Heart left ventricle (tissue), 16 donors: ENCODE measurements around the gene CSRP2. TPM values are rescaled to one million over a fixed set of nuclear protein-coding genes. Genes with fewer than 3 reads are reported as not detected.

Experiments
- ATAC-seq, 4 donors: fragments of 200-7000 bp; cut with Tn5 transposase; one replicate each; pipeline ENCODE4 v1.9.1; 2020 to 2022; ENCODE audit warnings: moderate library complexity in 4 of 4, mild to moderate bottlenecking in 3 of 4, moderate number of reproducible peaks in 1 of 4
- DNase-seq, 5 donors: peaks; one replicate each; pipeline ENCODE4 v3.0.0-alpha.2; 2020
- H3K27ac ChIP-seq, 12 donors: fragments of 200-600 bp; sonication (generic) in 4 of 12; one replicate each; pipeline versions ENCODE4 v1.5.0 to v1.8.0; 2016 to 2022; ENCODE audit warnings: mild to moderate bottlenecking in 2 of 12
- H3K27me3 ChIP-seq, 9 donors: fragments of 200-600 bp; sonication (generic) in 2 of 9; one replicate each; pipeline versions ENCODE4 v1.5.1 to v1.8.0; 2016 to 2022; ENCODE audit warnings: mild to moderate bottlenecking in 3 of 9
- H3K36me3 ChIP-seq, 9 donors: fragments of 200-600 bp; sonication (generic) in 2 of 9; one replicate each; pipeline versions ENCODE4 v1.5.0 to v1.8.0; 2018 to 2022; ENCODE audit warnings: mild to moderate bottlenecking in 2 of 9
- H3K4me1 ChIP-seq, 12 donors: fragments of 200-600 bp; sonication (generic) in 4 of 12; one replicate each; pipeline versions ENCODE4 v1.5.0 to v1.8.0; 2016 to 2022; ENCODE audit warnings: mild to moderate bottlenecking in 3 of 12
- H3K4me3 ChIP-seq, 12 donors: fragments of 200-600 bp; sonication (generic) in 4 of 12; one replicate each; pipeline versions ENCODE4 v1.5.0 to v1.8.0; 2017 to 2022; ENCODE audit warnings: mild to moderate bottlenecking in 9 of 12, moderate library complexity in 4 of 12
- H3K9me3 ChIP-seq, 12 donors: fragments of 200-600 bp; sonication (generic) in 4 of 12; one replicate each; pipeline versions ENCODE4 v1.5.0 to v1.8.0; 2016 to 2022; ENCODE audit warnings: mild to moderate bottlenecking in 1 of 12
- CTCF ChIP-seq, 12 donors: fragments of 200-600 bp; sonication (generic) in 4 of 12; IDR thresholded peaks; one replicate each; pipeline versions ENCODE4 v1.5.0 to v1.8.0; 2018 to 2022; ENCODE audit warnings: antibody characterized with exemption in 12 of 12, mild to moderate bottlenecking in 5 of 12
- POLR2A ChIP-seq, 2 donors: fragments of 450-650 bp; IDR thresholded peaks; one replicate each; pipeline ENCODE4 v1.6.1; 2017; ENCODE audit warnings: antibody characterized with exemption in 2 of 2, mild to moderate bottlenecking in 2 of 2, moderate library complexity in 2 of 2
- WGBS, 4 donors: extraction: QIAGEN DNeasy Blood & Tissue Kit in 2 of 4; methylation state at CpG; one replicate each; pipeline versions ENCODE4 v1.1.5 to v1.1.7; 2013 to 2018; 5-methylcytosine and 5-hydroxymethylcytosine counted together
- intact Hi-C, 10 donors: fragments of 100-400 bp; cut with DNase I; formaldehyde crosslinking; loops; one replicate each; pipeline versions ENCODE4 v1.11.1 to v1.14.2; 2022
- polyA plus RNA-seq, 2 donors: library from polyadenylated mRNA; stranded (reverse); fragments of 200-250 nt; gene quantifications; one replicate each; pipeline ENCODE4 v1.2.3, GENCODE V29; 2013
- total RNA-seq, 9 donors: library from RNA; depleted of rRNA in 2 of 9; stranded (reverse); fragments of >200 nt in 2 of 9; fragmentation: NEBNext Ultra II Directional in 3 of 9; extraction: Animal tissue kit (Norgen Biotek cat#: 25700) in 3 of 9; gene quantifications; one replicate each; pipeline versions ENCODE4 v1.1.0 to v1.2.4, GENCODE V29; 2016 to 2023
- donor health status: ischemic (EF 13 %, LVEDD 7.1; RV severe dilation, severe dysfunction).
- donor health status: healthy with polysubstance abuse.
- donor health status: DM: no; HTN: yes; CAD: no.
- donor health status: DM: no; HTN: no; CAD: no.
- donor health status: ischemic (EF 25% LVEDD 6.9; RV normal size, moderate dysfunction).
- donor health status: ischemic (EF 25% LVEDD 5.7; RV mildly dilated, moderate dysfunction).
- donor health status: healthy.
- donor health status: DM: yes; HTN: yes; CAD: no.
- donor health status: ischemic (EF 35%, LVEDD 5.7; RV mildly dilated, moderate dysfunction).
- donor health status: nonischemic (EF 11% LVEDD 7.7; RV severe dilation, severe dysfunction).
- donor health status: DM: yes; HTN: yes; CAD: no.
- donor health status: PGD.
- donor health status: ischemic (EF 29% LVEDD 5.4; RV normal size, mild dysfunction).
- donor health status: nonischemic (EF 23%, LVEDD 6.1; RV moderate dilation, normal function).

Gene CSRP2
- total and polyA plus RNA-seq, 11 donors = 16.2 to 41.6 (median 30.1) TPM

GRCh38 chr12:76919383-76920171 lies 40.8 kb upstream of the CSRP2 start:
- Histone ChIP-seq H3K36me3 (no peaks in the 10 kb centered on the region), H3K4me3 (no peak overlapping the region), H3K27me3 (no peaks in the 10 kb centered on the region), H3K4me1 (peaks cover 0 to 20% (median 1%) of the 10 kb centered on the region in 12 donors), H3K27ac (no peak overlapping the region), H3K9me3 (no peaks in the 10 kb centered on the region)
- DNase-seq (no peak), ATAC-seq (no peak)
- 85 to 92% (median 89%) methylated on average over 9 of the region's 9 CpGs for WGBS, 4 donors
- TF ChIP-seq CTCF (IDR thresholded peaks at IDR 0.05) = no peak
- no peak for TF ChIP-seq POLR2A (IDR thresholded peaks at IDR 0.05)
- intact Hi-C loops = loop anchor here in 3 of 10 donors (5.0 to 10.0 kb wide), 3 partner anchors 32 to 833 kb away; no protein-coding TSS in a partner anchor

- Histone ChIP-seq H3K4me3 (no peak overlapping the region), H3K9me3 (no peaks in the 10 kb centered on the region), H3K27me3 (no peaks in the 10 kb centered on the region), H3K27ac (peak overlapping the region in 6 of 12 donors; percentile 16 to 41 (median 31)), H3K4me1 (peaks cover 0 to 20% (median 1%) of the 10 kb centered on the region in 12 donors), H3K36me3 (no peaks in the 10 kb centered on the region)
- intact Hi-C loops = no loop called here
- no peak for DNase-seq
- TF ChIP-seq POLR2A (IDR thresholded peaks at IDR 0.05) (no peak), CTCF (IDR thresholded peaks at IDR 0.05) (no peak)
- no peak for ATAC-seq
These were observed 37.3 kb upstream of the CSRP2 start for GRCh38 chr12:76916170-76916540.

GRCh38 chr12:76915361-76916169 lies 36.7 kb upstream of the CSRP2 start:
- intact Hi-C loops = no loop called here
- peak in 2 of 4 donors; percentile 29 to 42 for ATAC-seq
- Histone ChIP-seq H3K36me3 (no peaks in the 10 kb centered on the region), H3K27me3 (no peaks in the 10 kb centered on the region), H3K27ac (peak overlapping the region in 6 of 12 donors; percentile 3 to 41 (median 26)), H3K4me1 (peaks cover 0 to 20% (median 1%) of the 10 kb centered on the region in 12 donors), H3K9me3 (no peaks in the 10 kb centered on the region), H3K4me3 (no peak overlapping the region)
- WGBS, 4 donors = 55 to 63% (median 58%) methylated on average over 6 of the region's 6 CpGs
- TF ChIP-seq CTCF (IDR thresholded peaks at IDR 0.05) = no peak
- no peak for TF ChIP-seq POLR2A (IDR thresholded peaks at IDR 0.05)
- no peak for DNase-seq
